GM21717 (cell line): ENCODE results near the gene EVC2.
"Not testable (repeated sequence)": the region's sequence is repeated elsewhere in the genome, so short reads cannot be mapped to it uniquely, and the experiment has no call there.

Source experiments
- ATAC-seq: cut with Tn5 transposase; IDR thresholded peaks from one replicate; pipeline ENCODE4 v1.9.1; 2021; ENCODE audit warnings: mild to moderate bottlenecking, moderate library complexity; ENCODE audit not compliant: unreplicated experiment

EVC2 gene

GRCh38 chr4:5632066-5632440 lies 76.3 kb downstream of the EVC2 start:
- no peak for ATAC-seq

GRCh38 chr4:5631352-5632065 lies 76.8 kb downstream of the EVC2 start:
- no peak for ATAC-seq

GRCh38 chr4:5630762-5631161 lies 77.6 kb downstream of the EVC2 start:
- ATAC-seq, result no peak

GRCh38 chr4:5629542-5629941 lies 78.8 kb downstream of the EVC2 start:
- no peak for ATAC-seq

- no peak for ATAC-seq
Measured at GRCh38 chr4:5626913-5627312, 81.4 kb downstream of the EVC2 start.

- ATAC-seq, result no peak
Measured at GRCh38 chr4:5622596-5622995, 85.8 kb downstream of the EVC2 start.

- ATAC-seq, result no peak
Measured at GRCh38 chr4:5619913-5620625, 88.3 kb downstream of the EVC2 start.

- ATAC-seq, result no peak
Measured at GRCh38 chr4:5618051-5618960, 90.1 kb downstream of the EVC2 start.

- no peak for ATAC-seq
Measured at GRCh38 chr4:5616331-5616950, 91.9 kb downstream of the EVC2 start.

- ATAC-seq, result no peak
Measured at GRCh38 chr4:5615496-5616075, 92.8 kb downstream of the EVC2 start.

- no peak for ATAC-seq
Measured at GRCh38 chr4:5611750-5612149, 96.6 kb downstream of the EVC2 start.

- ATAC-seq, result no peak
Measured at GRCh38 chr4:5609306-5610007, 98.9 kb downstream of the EVC2 start.

- ATAC-seq, result not testable (repeated sequence)
Measured at GRCh38 chr4:5593828-5594227, 114.5 kb downstream of the EVC2 start.

- ATAC-seq, result no peak
Measured at GRCh38 chr4:5592272-5592671, 116.1 kb downstream of the EVC2 start.

- ATAC-seq, result no peak
Measured at GRCh38 chr4:5589495-5589894, 118.9 kb downstream of the EVC2 start.

GRCh38 chr4:5588046-5588445 lies 120.3 kb downstream of the EVC2 start:
- ATAC-seq, result no peak

- no peak for ATAC-seq
Measured at GRCh38 chr4:5575941-5576340, 132.4 kb downstream of the EVC2 start.

GRCh38 chr4:5574386-5574785 lies 134.0 kb downstream of the EVC2 start:
- no peak for ATAC-seq

GRCh38 chr4:5573965-5574364 lies 134.4 kb downstream of the EVC2 start:
- no peak for ATAC-seq

- no peak for ATAC-seq
Measured at GRCh38 chr4:5572751-5573150, 135.6 kb downstream of the EVC2 start.
